Measurements from ENCODE around the gene KCNK2.
"Not testable (repeated sequence)": the region's sequence is repeated elsewhere in the genome, so short reads cannot be mapped to it uniquely, and the experiment has no call there.

The KCNK2 gene

GRCh38 chr1:215156232-215156631, 73.7 kb downstream of the KCNK2 start:
- DNase-seq (ENCODE audit: low read depth), result no peak

GRCh38 chr1:215160351-215160750, 77.8 kb downstream of the KCNK2 start:
- DNase-seq (ENCODE audit: low read depth), result no peak

GRCh38 chr1:215163144-215163543, 80.6 kb downstream of the KCNK2 start:
- not testable (repeated sequence) for DNase-seq (ENCODE audit: low read depth)

GRCh38 chr1:215166886-215167285, 84.3 kb downstream of the KCNK2 start:
- DNase-seq (ENCODE audit: low read depth), result no peak

GRCh38 chr1:215181518-215181917, 99.0 kb downstream of the KCNK2 start:
- no peak for DNase-seq (ENCODE audit: low read depth)

- DNase-seq (ENCODE audit: low read depth), result no peak
Measured at GRCh38 chr1:215185067-215185620, 102.6 kb downstream of the KCNK2 start.

- DNase-seq (ENCODE audit: low read depth), result no peak
Measured at GRCh38 chr1:215188302-215188950, 105.9 kb downstream of the KCNK2 start.

- peak; percentile 4 for DNase-seq (ENCODE audit: low read depth)
Measured at GRCh38 chr1:215192306-215192705, 109.8 kb downstream of the KCNK2 start.

- no peak for DNase-seq (ENCODE audit: low read depth)
Measured at GRCh38 chr1:215198021-215198420, 115.5 kb downstream of the KCNK2 start.

- no peak for DNase-seq (ENCODE audit: low read depth)
Measured at GRCh38 chr1:215200121-215200520, 117.6 kb downstream of the KCNK2 start.

- DNase-seq (ENCODE audit: low read depth), result no peak
Measured at GRCh38 chr1:215201283-215201682, 118.7 kb downstream of the KCNK2 start.

GRCh38 chr1:215202868-215203267, 120.3 kb downstream of the KCNK2 start:
- DNase-seq (ENCODE audit: low read depth), result no peak

GRCh38 chr1:215210167-215210566, 127.6 kb downstream of the KCNK2 start:
- no peak for DNase-seq (ENCODE audit: low read depth)

- DNase-seq (ENCODE audit: low read depth), result no peak
Measured at GRCh38 chr1:215215846-215216245, 133.3 kb downstream of the KCNK2 start.

- no peak for DNase-seq (ENCODE audit: low read depth)
Measured at GRCh38 chr1:215219372-215219771, 136.8 kb downstream of the KCNK2 start.

- DNase-seq (ENCODE audit: low read depth), result no peak
Measured at GRCh38 chr1:215220346-215220745, 137.8 kb downstream of the KCNK2 start.

GRCh38 chr1:215226757-215227156, 144.2 kb downstream of the KCNK2 start:
- DNase-seq (ENCODE audit: low read depth), result no peak

GRCh38 chr1:215228193-215228592, 145.7 kb downstream of the KCNK2 start:
- no peak for DNase-seq (ENCODE audit: low read depth)

GRCh38 chr1:215241451-215241850, 158.9 kb downstream of the KCNK2 start:
- DNase-seq (ENCODE audit: low read depth), result no peak

- DNase-seq (ENCODE audit: low read depth), result no peak
Measured at GRCh38 chr1:215243345-215244054, 161.0 kb downstream of the KCNK2 start.

GRCh38 chr1:215250913-215251312, 168.4 kb downstream of the KCNK2 start:
- no peak for DNase-seq (ENCODE audit: low read depth)

- no peak for DNase-seq (ENCODE audit: low read depth)
Measured at GRCh38 chr1:215251428-215251827, 168.9 kb downstream of the KCNK2 start.

GRCh38 chr1:215252164-215252563, 169.6 kb downstream of the KCNK2 start:
- no peak for DNase-seq (ENCODE audit: low read depth)
